Stimulated activated CD8-positive, alpha-beta memory T cell treated with anti-CD3 and anti-CD28 coated beads, Interleukin-4, amount 100 ng/mL, for 48 hours (primary cell): Measurements from ENCODE around the gene EGFLAM.

Experiments
- DNase-seq: peaks from one replicate; pipeline ENCODE4 v3.0.0-alpha.2; 2020

The EGFLAM gene

DNA sequence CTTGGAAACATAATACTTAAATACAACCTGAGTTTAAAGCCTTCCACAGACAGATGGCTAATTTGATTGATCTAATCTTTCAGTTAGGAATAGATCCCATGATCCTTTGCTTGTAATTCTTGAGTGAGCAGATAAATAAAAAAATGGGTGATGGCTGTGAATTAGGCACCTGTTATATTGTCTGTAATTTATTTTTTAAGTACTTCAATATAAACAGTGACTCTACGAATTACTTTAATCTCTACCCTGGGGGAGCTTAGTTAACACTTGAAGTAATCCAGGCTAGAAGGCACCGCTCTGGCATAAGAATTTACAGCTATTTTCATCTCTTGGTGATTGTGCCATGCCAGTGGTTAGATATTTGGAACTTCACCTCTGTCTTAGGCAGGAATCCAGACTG lies 9.0 kb downstream of the EGFLAM start:
- DNase-seq, result no peak

DNA sequence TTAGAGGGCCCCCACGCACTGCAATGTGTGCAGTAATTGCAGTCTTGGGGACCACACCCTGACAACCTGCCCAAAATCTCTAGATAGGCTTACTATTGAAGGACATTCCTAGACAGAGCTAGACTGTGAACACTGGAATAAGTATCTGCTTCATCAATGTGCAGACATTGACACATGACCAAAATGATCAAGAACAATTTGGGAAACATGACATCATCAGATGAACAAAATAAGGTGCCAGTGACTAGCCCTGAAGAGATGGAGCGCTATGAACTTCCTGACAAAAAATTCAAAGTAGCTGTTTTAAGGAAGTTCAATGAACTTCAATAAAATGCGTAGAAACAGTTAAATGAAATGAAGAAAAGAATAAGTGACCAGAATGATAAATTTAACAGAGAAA lies 15.3 kb downstream of the EGFLAM start:
- no peak for DNase-seq

DNA sequence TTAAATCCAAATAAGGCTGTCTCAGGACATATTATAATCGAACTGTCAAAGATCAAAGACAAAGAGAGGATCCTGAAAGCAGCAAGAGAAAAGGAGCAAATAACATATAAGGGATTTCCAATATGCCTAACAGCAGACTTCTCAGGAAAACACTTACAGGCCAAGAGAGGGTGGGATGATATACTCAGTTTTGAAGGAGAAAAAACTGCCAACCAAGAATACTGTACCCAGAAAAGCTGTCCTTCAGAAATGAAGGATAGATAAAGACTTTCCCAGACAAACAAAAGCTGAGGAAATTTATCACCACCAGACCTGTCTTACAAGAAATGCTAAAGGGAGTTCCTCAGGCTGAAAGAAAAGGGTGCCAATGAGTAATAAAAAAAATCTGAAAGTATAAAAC lies 16.0 kb downstream of the EGFLAM start:
- DNase-seq, result no peak

DNA sequence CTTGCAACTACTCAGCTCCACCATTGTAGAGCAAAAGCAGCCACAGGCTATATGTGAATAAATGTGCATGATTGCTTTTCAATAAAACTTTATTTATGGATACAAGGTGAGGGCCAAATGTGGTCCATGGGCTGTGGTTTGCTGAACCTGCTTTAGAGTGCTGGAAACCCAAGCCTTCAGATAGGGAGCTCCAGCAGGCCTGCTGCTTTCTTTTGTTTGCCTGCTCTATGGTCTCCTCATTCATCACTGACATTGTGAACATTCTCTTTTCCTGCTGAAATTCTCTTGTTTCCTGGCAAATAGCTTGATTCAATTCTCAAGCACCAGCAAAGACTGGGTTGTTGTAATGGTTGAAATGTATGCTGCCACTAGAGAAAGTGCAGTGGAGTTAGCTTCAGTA lies 26.0 kb downstream of the EGFLAM start:
- DNase-seq, result no peak

DNA sequence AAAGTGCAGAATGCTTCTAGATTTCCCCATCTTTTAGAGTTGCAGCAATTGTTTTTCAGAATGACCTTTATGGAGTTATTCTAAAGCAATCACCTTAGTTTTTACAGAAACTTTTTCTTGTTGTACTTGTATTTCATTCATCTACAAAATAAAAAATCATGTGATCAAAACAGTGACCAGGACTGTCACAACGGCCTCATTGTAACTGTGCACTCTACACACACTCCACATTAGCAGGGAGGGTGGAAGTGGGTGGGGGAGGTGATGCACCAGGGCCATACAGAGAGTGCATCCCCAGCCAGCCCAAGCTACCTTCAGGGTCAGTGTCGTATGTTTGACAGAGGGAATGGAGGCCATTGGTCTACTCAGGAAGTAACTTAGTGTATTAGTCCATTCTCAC lies 26.9 kb downstream of the EGFLAM start:
- DNase-seq, result no peak

DNA sequence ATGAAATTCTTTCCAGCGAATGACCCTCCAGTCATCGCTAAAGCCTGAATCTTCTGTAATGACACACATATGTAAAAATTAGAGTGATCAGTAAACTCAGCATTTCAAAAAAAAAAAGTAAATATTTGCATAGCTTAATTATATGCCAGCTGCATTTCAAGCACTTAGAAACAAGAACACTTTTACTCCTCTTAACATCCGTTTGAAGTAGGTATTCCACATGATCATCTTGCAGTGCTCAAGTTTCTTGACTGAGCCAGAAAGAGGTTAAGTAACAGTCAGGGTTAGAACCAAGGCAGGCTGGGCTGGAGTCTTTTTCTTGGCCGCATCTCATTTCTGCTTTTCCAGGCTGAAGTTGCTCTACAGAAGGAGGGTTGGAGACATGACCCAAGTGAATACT lies 27.6 kb downstream of the EGFLAM start:
- no peak for DNase-seq

DNA sequence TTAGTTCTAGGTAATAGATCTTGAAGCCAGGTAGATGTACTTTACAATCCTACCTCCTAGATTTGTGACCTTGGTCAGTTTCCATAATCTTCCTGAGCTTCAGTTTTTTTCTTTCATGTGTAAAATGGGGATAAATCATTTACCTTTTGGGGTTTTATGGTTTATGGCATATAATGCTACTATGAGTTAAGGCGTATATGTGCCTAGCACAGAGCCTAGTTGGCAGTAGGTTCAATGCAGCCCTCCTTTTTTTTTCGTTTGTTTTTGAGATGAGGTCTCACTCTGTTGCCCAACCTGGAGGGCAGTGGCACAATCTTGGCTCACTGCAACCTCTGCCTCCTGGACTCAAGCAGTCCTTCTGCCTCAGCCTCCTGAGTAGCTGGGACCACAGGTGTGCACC lies 28.8 kb downstream of the EGFLAM start:
- DNase-seq, result no peak

DNA sequence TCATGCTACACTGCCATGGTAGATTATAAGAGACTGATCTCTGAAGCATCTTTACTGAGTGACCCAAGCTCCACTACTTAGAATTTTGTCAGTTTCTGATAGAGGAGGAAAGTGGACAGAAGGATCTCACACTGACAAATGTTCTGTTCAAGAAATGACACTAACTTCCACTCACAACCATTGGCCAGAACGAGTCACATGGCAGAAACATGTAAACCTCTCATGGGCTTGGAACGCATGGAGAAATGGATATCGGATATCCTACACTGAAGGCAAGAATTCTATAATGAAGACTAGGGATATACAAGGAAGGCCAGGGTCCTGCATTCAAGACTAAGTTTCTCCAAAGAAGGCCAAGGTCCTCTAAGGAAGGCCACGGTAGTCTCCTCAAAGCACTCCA lies 31.1 kb downstream of the EGFLAM start:
- no peak for DNase-seq

DNA sequence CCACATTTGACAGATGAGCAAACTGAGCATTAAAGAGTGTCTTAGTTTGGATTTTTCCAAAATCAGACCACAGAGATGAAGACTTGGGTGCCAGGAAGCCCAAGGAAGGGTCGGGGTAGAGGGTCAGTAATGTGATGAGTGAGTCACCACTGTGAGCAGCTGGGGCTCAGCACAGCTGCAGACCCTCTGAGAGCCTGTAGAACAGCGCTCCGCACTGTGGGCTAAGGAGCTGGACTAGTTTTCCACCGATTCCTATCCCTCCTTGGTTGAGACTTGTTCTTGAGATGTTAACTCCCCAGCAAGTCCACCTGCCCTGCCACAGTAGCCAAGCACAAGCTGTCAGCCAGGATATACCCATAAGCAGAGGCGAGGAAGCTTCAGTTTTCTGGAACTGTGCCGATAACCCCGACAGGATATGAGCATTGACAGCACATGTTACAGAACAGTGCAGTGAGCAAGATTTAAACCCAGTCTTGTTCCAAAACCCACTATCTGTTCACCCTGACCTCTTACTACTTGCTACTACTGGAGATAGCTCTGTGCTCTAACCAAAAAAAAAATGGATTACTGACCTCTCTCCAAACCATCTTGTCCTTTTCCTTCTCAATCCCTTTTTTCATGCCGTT lies 31.8 kb downstream of the EGFLAM start:
- no peak for DNase-seq

DNA sequence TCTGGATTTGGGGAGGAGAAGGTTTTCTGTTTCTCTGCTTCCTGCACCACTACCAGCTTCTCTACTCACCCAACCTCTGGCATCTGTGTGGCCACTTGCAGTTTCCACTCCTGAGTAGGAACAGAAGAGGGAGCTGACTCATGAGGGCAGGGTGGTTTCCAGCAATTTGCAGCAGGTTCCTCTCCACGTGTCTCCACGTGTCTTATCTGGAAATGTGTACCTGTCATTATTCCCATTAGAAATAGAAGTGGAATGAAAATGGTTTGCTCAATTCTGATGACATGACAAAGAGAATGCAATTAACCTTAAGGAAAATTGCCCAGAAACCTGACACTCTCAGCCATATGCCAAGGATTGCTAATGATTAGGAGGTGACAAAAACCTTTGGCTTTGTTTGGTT lies 33.0 kb downstream of the EGFLAM start:
- DNase-seq, result no peak

DNA sequence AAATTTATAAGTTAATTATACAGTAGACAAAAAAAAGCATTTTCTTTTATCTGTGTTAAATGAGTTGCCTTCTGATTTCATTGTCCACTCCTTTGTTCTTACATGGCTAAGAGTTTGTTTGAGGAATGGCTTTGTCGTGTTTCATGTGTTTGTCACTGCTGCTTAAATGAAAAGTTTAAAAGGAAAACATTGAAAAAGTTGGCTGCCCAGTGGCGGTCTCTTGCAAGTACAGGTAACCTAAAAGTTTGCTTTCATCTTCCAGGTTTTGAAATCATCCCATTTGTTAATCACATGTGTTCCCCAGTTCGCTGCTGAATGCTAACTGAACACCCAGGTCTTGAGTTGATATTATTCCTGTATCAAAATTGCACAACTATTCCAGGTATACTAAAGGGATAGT lies 33.9 kb downstream of the EGFLAM start:
- no peak for DNase-seq

DNA sequence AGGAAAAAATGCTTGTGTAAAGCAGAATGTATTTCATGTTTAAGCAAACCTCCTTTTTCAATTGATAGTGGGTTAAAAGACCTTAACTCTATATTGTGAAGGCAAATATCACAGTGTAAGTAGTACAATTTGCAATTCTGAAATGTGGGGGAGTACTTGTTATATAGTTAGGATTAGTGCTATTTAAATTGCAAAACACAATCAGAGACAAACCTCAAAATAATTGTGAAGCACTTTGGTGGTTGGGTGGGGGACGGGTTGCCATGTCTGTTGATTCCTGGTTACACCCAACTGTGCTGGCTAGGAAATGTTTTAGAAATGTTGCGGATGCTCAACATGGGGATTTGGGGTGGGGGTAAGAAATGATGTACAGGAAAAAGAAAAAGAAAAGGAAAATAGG lies 37.4 kb downstream of the EGFLAM start:
- no peak for DNase-seq

DNA sequence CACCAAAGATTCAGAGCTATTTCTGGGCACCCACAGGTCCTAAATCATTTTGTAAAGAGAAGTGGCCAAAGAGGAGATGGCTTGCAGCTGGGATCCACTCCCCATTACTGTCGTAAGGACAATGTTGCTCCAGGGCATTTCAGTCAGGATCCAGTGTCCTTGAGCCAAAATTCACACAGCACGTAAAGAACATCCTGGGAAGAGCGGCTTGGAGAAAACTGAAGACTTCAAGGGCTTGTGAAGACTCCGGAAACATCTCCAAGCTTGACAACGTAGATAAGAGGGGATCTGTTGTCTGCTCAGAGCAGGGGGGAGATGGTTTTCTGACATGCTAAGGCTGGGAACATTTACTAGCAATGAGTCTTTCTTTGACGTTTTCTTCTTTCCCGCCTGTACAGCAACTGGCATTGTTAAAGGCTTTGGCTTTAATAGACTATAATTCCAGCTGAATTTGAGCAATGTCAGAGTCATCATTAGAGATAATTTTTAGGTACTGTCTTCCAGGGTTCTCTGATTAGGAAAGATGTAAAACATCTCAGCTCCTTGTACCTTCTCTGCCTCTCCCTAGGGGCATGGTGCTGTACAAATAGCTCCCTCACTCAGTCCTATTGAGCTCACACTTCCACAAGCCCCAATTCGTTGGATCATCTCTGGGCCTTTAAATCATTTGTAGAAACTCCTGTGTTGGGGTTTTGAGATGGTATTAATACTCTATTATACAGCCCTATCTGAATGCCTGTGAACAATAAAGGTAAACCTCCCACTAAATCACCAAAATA lies 39.7 kb downstream of the EGFLAM start:
- no peak for DNase-seq

DNA sequence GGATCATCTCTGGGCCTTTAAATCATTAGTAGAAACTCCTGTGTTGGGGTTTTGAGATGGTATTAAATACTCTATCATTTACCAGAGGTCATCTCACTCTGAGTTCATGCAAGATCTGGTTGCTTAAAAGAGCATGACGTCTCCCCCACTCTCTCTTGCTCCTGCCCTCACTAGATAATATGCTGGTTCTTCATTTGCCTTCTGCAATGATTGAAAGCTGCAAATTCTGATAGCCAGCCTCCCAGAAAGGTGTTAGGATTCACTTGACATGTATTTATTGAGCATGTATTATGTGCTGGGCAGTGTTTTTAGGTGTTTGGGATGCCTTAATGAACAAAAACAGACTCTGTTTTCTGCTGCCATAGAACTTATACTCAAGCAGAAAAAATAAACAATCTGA lies 41.2 kb downstream of the EGFLAM start:
- no peak for DNase-seq

DNA sequence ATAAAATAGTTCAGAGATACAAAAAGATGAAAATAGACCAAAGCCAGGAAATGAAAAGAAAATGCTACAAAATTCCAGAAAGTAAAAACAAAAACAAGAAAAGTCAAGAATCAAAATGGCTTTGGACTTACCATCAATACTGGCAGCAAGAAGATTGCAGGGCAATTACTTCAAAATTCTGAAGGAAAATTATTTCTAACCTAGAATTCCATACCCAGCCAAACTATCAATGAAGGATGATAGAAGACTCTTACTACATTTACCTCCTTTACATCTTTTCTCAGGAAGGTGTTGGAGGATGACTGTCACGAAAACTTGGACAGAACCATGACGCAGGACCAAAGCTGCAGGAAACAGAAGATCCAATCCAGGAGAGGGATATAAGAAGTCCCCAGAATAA lies 46.8 kb downstream of the EGFLAM start:
- no peak for DNase-seq

DNA sequence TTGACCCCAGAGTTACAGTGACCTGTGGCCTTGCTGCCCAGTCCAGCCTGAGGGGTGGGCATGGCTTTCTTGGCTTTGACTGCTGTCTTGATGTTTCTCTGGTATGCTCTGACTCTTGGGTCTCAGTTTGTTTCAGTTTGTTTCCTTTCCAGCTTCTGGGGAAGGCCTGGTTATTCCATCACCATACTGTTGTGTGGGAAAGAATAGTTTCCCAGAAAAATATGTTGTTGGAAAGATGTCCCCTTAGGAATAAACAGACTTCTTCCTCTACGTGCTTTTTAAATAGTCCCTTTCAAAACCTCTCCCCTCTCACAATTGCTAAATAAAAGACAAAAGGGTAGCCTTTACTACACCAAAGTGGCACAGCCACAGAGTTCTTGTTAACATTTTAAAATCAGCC lies 49.5 kb downstream of the EGFLAM start:
- DNase-seq, result no peak

DNA sequence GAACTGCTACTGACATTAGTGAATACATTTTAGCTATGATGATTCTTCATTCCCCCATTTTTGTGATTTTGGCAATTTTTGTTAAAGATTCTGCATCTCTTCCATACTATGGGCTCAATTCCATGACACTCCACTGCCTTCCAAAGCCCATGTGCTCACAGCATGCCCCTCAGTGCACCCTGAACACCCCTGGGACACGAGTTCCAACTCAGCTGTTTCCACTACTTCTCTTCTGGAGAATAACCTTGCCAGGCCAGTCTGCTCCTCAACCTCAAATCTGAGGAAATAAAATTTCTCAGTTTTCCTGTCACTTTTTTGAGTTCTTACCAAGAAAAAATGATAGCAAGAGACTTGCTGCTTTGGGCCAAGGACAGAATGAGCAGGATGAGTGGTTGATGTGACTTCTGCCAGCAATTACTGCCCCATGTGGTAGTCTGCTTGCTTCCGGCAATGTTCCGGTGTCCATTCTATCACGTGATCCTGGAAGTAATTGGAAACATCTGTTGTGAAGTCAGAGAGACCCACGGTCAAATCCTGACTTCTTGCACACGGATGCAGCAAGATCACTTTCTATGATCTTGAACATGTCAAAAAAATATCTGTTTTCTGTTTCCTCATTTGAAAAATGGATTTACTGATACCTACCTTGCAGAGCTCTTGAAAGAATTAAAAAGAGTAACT lies 58.3 kb downstream of the EGFLAM start:
- no peak for DNase-seq

DNA sequence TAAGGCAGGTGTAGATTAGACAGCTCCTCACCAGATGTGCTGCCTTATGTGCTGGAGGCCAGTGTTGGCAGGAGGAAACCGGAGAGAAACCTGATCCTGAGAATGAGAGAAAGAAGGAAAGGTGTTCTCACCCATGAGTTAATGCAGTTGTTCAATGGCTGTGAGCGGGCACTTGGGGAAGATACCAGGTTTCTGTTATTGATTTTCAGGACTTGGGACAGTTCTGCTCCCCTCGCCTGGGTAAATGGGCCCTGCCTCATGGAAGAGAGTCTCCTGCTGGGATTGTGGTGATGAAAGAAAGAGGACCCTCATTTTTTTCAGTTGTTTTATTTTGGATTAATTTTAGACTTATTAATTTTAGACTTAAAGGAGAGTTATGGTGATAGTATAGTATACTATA lies 59.5 kb downstream of the EGFLAM start:
- DNase-seq, result no peak

DNA sequence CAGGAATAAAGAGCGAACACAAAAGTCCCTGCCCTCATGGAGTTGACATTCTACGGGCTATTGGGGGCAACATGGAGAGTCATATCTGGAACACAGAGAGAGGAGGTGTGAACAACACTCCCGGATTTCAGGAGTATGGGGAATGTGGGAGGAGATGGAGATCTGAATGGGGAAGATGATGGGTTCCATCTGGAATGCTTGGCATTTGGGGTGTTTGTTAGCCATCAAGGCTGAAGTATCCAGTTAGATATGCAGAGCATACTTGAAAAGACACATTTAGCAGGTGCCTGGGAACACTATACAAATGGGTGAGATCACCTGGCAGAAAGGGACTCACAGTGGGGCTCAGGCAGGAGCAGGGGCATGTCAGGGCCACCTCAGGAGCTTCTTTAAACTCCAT lies 61.1 kb downstream of the EGFLAM start:
- DNase-seq, result no peak

DNA sequence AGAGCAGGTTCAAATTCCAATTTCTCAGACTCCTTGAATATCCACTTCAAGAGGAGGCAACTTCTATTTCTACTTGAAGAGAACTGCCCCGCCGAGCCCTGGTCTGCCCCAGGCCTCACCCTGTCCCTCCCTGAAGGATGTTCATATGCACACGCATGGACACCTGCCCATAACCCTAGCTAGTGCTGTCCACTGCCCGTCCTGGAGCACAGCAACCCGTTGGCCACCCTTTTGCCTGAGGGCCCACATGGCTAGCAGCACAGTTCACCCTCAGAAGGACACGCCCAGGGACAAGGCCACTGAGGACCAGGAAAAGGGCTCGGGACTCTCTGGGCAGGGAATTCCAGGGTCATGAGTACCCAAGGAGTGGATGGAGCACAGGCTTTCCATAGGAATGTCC lies 63.6 kb downstream of the EGFLAM start:
- DNase-seq, result no peak

DNA sequence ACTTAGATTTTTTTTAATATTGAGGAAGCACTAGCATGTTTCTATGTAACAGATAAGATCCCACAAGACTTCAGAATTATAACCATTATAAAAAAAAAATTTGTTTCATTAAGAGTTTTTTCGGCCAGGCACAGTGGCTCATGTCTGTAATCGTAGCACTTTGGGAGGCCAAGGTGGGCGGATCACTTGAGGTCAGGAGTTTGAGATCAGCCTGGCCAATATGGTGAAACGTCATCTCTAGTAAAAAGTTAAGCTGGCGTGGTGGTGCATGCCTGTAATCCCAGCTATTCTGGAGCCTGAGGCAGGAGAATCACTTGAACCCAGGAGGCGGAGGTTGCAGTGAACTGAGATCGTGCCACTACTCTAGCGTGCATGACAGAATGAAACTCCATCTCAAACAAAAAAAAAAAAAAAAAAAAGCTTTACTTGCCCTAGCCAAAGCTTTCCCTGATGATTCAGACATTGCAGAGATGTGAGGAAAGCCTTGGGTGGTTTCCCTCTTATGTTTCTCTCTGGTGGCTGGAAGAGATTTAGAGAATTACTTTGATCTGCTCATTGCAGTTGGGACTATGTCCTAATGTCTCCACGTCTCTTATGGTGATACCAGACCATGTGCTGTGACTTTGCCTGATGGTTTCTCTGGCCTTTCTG lies 65.4 kb downstream of the EGFLAM start:
- no peak for DNase-seq

DNA sequence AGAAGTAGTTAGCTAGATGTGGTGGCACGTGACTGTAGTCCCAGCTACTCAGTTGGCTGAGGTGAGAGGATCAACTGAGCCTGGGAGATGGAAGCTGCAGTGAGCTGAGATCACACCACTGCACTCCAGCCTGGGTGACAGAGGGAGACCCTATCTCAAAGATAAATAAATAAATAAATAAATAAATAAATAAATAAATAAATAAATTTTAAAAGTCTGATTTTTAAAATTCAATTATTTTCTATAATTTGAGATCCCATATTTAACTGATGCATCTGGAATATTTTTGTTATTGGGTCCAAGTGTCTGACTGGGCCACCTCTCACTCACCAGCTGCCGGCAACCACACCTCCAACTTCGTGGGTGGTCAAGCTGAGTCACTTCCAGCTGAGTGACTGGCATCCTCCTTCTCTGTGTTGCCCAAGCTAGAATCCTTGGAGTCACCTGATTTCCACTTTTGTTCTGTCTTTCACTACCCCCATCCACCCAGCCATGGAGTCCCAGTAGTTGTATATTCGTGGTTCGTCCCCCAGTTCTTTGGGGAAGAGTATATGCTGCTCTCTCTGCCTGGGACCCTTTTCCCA lies 70.9 kb downstream of the EGFLAM start:
- no peak for DNase-seq

DNA sequence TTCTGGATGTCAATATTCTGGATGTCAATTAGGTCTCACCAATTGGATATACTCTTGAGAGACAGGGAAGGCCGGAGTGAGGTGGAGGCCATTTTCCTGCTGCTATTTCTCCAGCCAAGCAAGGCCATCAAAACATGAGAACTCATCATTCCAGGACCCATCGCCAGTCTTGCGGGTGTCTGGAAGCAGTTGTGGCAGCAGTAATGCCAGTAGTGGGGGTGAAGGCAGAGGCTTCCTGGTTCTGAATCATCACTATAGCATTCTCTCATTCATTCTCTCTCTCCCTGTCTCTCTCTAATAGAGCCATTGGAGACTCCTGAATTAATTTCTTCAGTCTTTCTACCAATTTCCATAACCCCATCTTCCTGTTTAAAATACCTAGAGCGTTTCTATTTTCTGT lies 71.8 kb downstream of the EGFLAM start:
- DNase-seq, result no peak

DNA sequence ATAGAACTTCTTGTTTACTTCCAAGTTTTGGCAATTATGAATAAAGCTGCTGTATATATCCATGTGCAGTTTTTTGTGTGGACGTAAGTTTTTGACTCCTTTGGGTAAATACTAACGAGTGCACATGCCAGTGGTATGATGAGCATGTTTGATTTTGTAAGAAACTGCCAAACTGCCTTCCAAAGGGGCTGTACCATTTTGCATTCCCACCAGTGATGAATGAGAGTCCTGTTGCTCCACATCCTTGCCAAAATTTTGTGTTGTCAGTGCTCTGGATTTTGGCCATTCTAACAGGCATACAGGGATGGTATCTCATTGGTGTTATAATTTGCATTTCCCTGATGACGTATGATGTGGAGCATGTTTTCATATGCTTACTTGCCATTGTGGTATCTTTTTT lies 73.5 kb downstream of the EGFLAM start:
- DNase-seq, result no peak
